WTC11 (cell line): ENCODE measurements around the gene ADARB2. TPM values are rescaled to one million over a fixed set of nuclear protein-coding genes. Genes with fewer than 3 reads are reported as not detected.

Experiments used
- ATAC-seq: fragments of 200-7000 bp; cut with Tn5 transposase; 2 replicates; pipeline ENCODE4 v1.10.0; 2021; ENCODE audit warnings: mild to moderate bottlenecking, moderate library complexity
- CTCF ChIA-PET: fragments of 300-600 bp; sonication (Branson Sonifier 250); formaldehyde crosslinking; loops from one replicate; lab custom pipeline; 2021; ENCODE audit warnings: antibody characterized with exemption; lab: Charles Lee
- POLR2A ChIA-PET: fragments of 350-600 bp; sonication (Branson Sonifier 250); formaldehyde crosslinking; loops from one replicate; lab custom pipeline; 2021; ENCODE audit warnings: antibody characterized with exemption; lab: Charles Lee
- DNase-seq: peaks from one replicate; pipeline ENCODE4 v3.0.0; 2021; ENCODE audit warnings: low spot score
- H3K27ac Mint-ChIP-seq: 2 replicates; pipeline ENCODE4 v1.8.0; 2021; ENCODE audit warnings: mixed read lengths
- H3K27me3 Mint-ChIP-seq: 2 replicates; pipeline ENCODE4 v1.8.0; 2021; ENCODE audit warnings: low read depth, mild to moderate bottlenecking, moderate library complexity, mixed read lengths
- H3K36me3 Mint-ChIP-seq: 2 replicates; pipeline ENCODE4 v1.8.0; 2021; ENCODE audit warnings: mixed read lengths
- H3K4me1 Mint-ChIP-seq: 2 replicates; pipeline ENCODE4 v1.8.0; 2022; ENCODE audit warnings: mixed read lengths
- H3K4me3 Mint-ChIP-seq: 2 replicates; pipeline ENCODE4 v1.8.0; 2021; ENCODE audit warnings: mild to moderate bottlenecking, moderate library complexity, mixed read lengths
- H3K9me3 Mint-ChIP-seq: 2 replicates; pipeline ENCODE4 v1.8.0; 2021; ENCODE audit warnings: mixed read lengths
- AR ChIP-seq: fragments of 250-450 bp; sonication (Bioruptor Pico); IDR thresholded peaks from 2 replicates; pipeline ENCODE4 v1.9.0; 2021; ENCODE audit warnings: mild to moderate bottlenecking
- ARID4B ChIP-seq: sonication (generic); formaldehyde crosslinking; IDR thresholded peaks from 2 replicates; pipeline ENCODE4 v1.8.0; 2023; ENCODE audit warnings: missing genetic modification reagents, mild to moderate bottlenecking, borderline replicate concordance
- ATF1 ChIP-seq: sonication (generic); formaldehyde crosslinking; IDR thresholded peaks from 2 replicates; pipeline ENCODE4 v1.8.1; 2023; ENCODE audit warnings: mild to moderate bottlenecking, moderate library complexity, missing genetic modification reagents
- CDX4 ChIP-seq: fragments of 250-450 bp; sonication (Bioruptor Pico); IDR thresholded peaks from 2 replicates; pipeline ENCODE4 v1.9.0; 2021; ENCODE audit warnings: moderate library complexity, mild to moderate bottlenecking, inconsistent platforms, borderline replicate concordance
- ELF4 ChIP-seq: sonication (generic); formaldehyde crosslinking; IDR thresholded peaks from 2 replicates; pipeline ENCODE4 v1.8.1; 2022; ENCODE audit warnings: low read depth, mild to moderate bottlenecking, moderate library complexity, missing genetic modification reagents
- EMX1 ChIP-seq: fragments of 250-450 bp; sonication (Bioruptor Pico); IDR thresholded peaks from 2 replicates; pipeline ENCODE4 v1.8.0; 2021; ENCODE audit warnings: mild to moderate bottlenecking
- GABPB1 ChIP-seq: sonication (generic); formaldehyde crosslinking; IDR thresholded peaks from 2 replicates; pipeline ENCODE4 v1.8.1; 2023; ENCODE audit warnings: mild to moderate bottlenecking, missing genetic modification reagents
- KAT7 ChIP-seq: sonication (generic); formaldehyde crosslinking; IDR thresholded peaks from 2 replicates; pipeline ENCODE4 v1.8.1; 2023; ENCODE audit warnings: missing genetic modification reagents, mild to moderate bottlenecking, borderline replicate concordance
- NR2C2 ChIP-seq: sonication (generic); formaldehyde crosslinking; IDR thresholded peaks from 2 replicates; pipeline ENCODE4 v1.8.0; 2022; ENCODE audit warnings: mild to moderate bottlenecking, missing genetic modification reagents
- NR3C1 ChIP-seq: sonication (generic); formaldehyde crosslinking; conservative IDR thresholded peaks from 2 replicates; pipeline ENCODE4 v1.8.1; 2023; ENCODE audit warnings: low read depth, mild to moderate bottlenecking, missing genetic modification reagents
- ZNF263 ChIP-seq: sonication (generic); formaldehyde crosslinking; IDR thresholded peaks from 2 replicates; pipeline ENCODE4 v1.8.1; 2022; ENCODE audit warnings: low read depth, mild to moderate bottlenecking, moderate library complexity, missing genetic modification reagents
- ZNF281 ChIP-seq: sonication (generic); formaldehyde crosslinking; IDR thresholded peaks from 2 replicates; pipeline ENCODE4 v1.8.0; 2023; ENCODE audit warnings: mild to moderate bottlenecking, missing genetic modification reagents
- total RNA-seq: library from RNA; stranded (reverse); gene quantifications from 3 replicates; pipeline ENCODE4 v1.2.3, GENCODE V29; 2021
- TF ChIP-seq, protein P1 (sequence below): sonication (generic); formaldehyde crosslinking; conservative IDR thresholded peaks from 2 replicates; pipeline ENCODE4 v1.8.1; 2023; ENCODE audit warnings: mild to moderate bottlenecking, low read depth, missing genetic modification reagents, moderate library complexity
- TF ChIP-seq, protein P2 (sequence below): fragments of 250-450 bp; sonication (Bioruptor Pico); IDR thresholded peaks from 2 replicates; pipeline ENCODE4 v2.1.2; 2022; ENCODE audit warnings: mild to moderate bottlenecking, moderate library complexity
- TF ChIP-seq, protein P3 (sequence below): sonication (generic); formaldehyde crosslinking; IDR thresholded peaks from 2 replicates; pipeline ENCODE4 v1.8.1; 2023; ENCODE audit warnings: mild to moderate bottlenecking, missing genetic modification reagents

ADARB2 gene
- total RNA-seq, 1 experiment from 2014 or later: 3.7 TPM

- peaks cover 52% of the 10 kb centered on the region for H3K4me1 Mint-ChIP-seq
These were observed 125.3 kb downstream of the ADARB2 start for GRCh38 chr10:1611936-1612550.

DNA sequence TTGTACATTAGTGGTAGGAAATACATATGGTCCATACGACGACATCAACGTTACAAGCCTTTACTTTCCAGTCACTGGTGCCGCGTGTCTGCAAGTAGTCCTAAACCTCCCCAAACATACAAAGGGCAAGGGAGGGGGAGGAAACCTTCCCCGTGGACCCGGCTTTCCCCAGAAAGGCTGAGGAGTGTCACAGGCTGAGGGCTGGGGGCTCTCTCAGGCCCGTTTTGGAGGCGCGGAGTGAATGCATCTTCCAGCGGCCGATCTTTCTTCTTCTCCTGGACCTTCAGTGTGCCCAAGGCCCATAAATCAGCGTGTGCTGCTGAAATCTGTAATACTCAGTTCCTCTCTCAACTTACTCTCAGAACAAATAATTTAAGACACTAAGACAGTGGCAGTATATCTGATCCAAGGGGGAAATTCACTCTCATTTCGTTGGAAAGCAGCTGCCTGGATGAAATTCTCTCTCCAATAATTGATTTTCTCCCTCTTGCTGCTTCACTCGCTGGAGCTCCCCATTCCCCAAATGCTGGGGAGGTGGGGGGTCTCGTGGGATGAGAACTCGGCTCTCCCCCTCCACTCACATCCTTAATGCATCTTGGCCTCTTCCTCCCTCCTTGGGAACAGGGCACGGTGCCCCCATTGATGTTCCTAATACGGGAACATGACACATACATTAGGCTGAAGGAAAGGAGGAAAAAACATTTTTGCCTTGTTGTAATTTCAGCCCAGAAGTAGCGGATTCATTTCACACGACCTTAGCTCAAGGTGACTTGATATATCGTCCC is 126.1 kb downstream of the ADARB2 start:
- ChIA-PET POLR2A (no interaction called here), CTCF (no interaction called here)
- no peaks in the 10 kb centered on the region for H3K9me3 Mint-ChIP-seq
- no peaks in the 10 kb centered on the region for H3K36me3 Mint-ChIP-seq
- ATAC-seq (no peak), DNase-seq (no peak)
- no peak overlapping the region for H3K4me3 Mint-ChIP-seq
- peak overlapping the region; percentile 25; the same call in 1 of the 2 replicates for H3K27ac Mint-ChIP-seq
- peaks cover 53% of the 10 kb centered on the region for H3K4me1 Mint-ChIP-seq
- peaks cover 11% of the 10 kb centered on the region for H3K27me3 Mint-ChIP-seq
- TF ChIP-seq, protein P1, sequence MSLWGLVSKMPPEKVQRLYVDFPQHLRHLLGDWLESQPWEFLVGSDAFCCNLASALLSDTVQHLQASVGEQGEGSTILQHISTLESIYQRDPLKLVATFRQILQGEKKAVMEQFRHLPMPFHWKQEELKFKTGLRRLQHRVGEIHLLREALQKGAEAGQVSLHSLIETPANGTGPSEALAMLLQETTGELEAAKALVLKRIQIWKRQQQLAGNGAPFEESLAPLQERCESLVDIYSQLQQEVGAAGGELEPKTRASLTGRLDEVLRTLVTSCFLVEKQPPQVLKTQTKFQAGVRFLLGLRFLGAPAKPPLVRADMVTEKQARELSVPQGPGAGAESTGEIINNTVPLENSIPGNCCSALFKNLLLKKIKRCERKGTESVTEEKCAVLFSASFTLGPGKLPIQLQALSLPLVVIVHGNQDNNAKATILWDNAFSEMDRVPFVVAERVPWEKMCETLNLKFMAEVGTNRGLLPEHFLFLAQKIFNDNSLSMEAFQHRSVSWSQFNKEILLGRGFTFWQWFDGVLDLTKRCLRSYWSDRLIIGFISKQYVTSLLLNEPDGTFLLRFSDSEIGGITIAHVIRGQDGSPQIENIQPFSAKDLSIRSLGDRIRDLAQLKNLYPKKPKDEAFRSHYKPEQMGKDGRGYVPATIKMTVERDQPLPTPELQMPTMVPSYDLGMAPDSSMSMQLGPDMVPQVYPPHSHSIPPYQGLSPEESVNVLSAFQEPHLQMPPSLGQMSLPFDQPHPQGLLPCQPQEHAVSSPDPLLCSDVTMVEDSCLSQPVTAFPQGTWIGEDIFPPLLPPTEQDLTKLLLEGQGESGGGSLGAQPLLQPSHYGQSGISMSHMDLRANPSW (CRISPR knock-in tag): no peak
- TF ChIP-seq ZNF263 (no peak), EMX1 (CRISPR knock-in tag) (no peak), AR (no peak), ATF1 (CRISPR knock-in tag) (no peak), ZNF281 (CRISPR knock-in tag) (no peak), ELF4 (CRISPR knock-in tag) (no peak), NR2C2 (CRISPR knock-in tag) (no peak), ARID4B (no peak)
- TF ChIP-seq, protein P2, sequence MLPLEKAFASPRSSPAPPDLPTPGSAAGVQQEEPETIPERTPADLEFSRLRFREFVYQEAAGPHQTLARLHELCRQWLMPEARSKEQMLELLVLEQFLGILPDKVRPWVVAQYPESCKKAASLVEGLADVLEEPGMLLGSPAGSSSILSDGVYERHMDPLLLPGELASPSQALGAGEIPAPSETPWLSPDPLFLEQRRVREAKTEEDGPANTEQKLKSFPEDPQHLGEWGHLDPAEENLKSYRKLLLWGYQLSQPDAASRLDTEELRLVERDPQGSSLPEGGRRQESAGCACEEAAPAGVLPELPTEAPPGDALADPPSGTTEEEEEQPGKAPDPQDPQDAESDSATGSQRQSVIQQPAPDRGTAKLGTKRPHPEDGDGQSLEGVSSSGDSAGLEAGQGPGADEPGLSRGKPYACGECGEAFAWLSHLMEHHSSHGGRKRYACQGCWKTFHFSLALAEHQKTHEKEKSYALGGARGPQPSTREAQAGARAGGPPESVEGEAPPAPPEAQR (CRISPR knock-in tag): no peak

More at GRCh38 chr10:1611936-1612550, 125.3 kb downstream of the ADARB2 start:
- ATAC-seq: peak; percentile 66
- CTCF ChIA-PET: interaction anchor here (1.0 kb wide), 1 partner anchor 11 kb away, joined by 3 read pairs; no protein-coding TSS in a partner anchor
- POLR2A ChIA-PET: no interaction called here
- peak; percentile 48 for DNase-seq
- H3K27me3 Mint-ChIP-seq: peaks cover 11% of the 10 kb centered on the region
- TF ChIP-seq CDX4 (CRISPR knock-in tag): no peak
- no peak for TF ChIP-seq KAT7 (CRISPR knock-in tag)
- TF ChIP-seq NR3C1: no peak
- TF ChIP-seq, protein P3, sequence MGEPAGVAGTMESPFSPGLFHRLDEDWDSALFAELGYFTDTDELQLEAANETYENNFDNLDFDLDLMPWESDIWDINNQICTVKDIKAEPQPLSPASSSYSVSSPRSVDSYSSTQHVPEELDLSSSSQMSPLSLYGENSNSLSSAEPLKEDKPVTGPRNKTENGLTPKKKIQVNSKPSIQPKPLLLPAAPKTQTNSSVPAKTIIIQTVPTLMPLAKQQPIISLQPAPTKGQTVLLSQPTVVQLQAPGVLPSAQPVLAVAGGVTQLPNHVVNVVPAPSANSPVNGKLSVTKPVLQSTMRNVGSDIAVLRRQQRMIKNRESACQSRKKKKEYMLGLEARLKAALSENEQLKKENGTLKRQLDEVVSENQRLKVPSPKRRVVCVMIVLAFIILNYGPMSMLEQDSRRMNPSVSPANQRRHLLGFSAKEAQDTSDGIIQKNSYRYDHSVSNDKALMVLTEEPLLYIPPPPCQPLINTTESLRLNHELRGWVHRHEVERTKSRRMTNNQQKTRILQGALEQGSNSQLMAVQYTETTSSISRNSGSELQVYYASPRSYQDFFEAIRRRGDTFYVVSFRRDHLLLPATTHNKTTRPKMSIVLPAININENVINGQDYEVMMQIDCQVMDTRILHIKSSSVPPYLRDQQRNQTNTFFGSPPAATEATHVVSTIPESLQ (CRISPR knock-in tag): no peak
- TF ChIP-seq GABPB1 (CRISPR knock-in tag): no peak
- TF ChIP-seq, all 79 proteins: peak for 0
- Mint-ChIP-seq H3K9me3 (no peaks in the 10 kb centered on the region), H3K27ac (no peak overlapping the region), H3K4me3 (no peak overlapping the region), H3K36me3 (no peaks in the 10 kb centered on the region)
